Osteocyte (in vitro differentiated cells): Measurements from ENCODE around the gene RIT2. TPM values are rescaled to one million over a fixed set of nuclear protein-coding genes. Genes with fewer than 3 reads are reported as not detected.

Experiments
- DNase-seq: peaks from one replicate; pipeline ENCODE4 v3.0.0; 2021; ENCODE audit warnings: mixed read lengths; ENCODE audit not compliant: unreplicated experiment; ENCODE audit errors: extremely low spot score
- H3K27ac Mint-ChIP-seq: one replicate; pipeline ENCODE4 v1.8.0; 2021; ENCODE audit warnings: mild to moderate bottlenecking, mixed read lengths; ENCODE audit not compliant: unreplicated experiment
- H3K27me3 Mint-ChIP-seq: one replicate; pipeline ENCODE4 v1.8.0; 2021; ENCODE audit warnings: mixed read lengths; ENCODE audit not compliant: unreplicated experiment
- H3K36me3 Mint-ChIP-seq: one replicate; pipeline ENCODE4 v1.8.0; 2021; ENCODE audit warnings: mixed read lengths; ENCODE audit not compliant: unreplicated experiment
- H3K4me1 Mint-ChIP-seq: one replicate; pipeline ENCODE4 v1.8.0; 2021; ENCODE audit warnings: mixed read lengths; ENCODE audit not compliant: unreplicated experiment
- H3K4me3 Mint-ChIP-seq: one replicate; pipeline ENCODE4 v1.8.0; 2021; ENCODE audit warnings: mild to moderate bottlenecking, moderate library complexity, mixed read lengths; ENCODE audit not compliant: unreplicated experiment
- H3K9me3 Mint-ChIP-seq: one replicate; pipeline ENCODE4 v1.8.0; 2021; ENCODE audit warnings: mixed read lengths; ENCODE audit not compliant: unreplicated experiment
- total RNA-seq: library from RNA; stranded (reverse); gene quantifications from 2 replicates; pipeline ENCODE4 v1.2.1, GENCODE V29; 2021
- TF ChIP-seq, protein P1 (sequence below): fragments of 200-600 bp; sonication (generic); IDR thresholded peaks from 2 replicates; pipeline ENCODE4 v1.5.0; 2021; ENCODE audit warnings: antibody characterized with exemption, mild to moderate bottlenecking, moderate library complexity

RIT2 gene
- total RNA-seq, 1 donor from 2014 or later = not detected

GRCh38 chr18:43077510-43078308, 37.8 kb downstream of the RIT2 start:
- TF ChIP-seq, protein P1, sequence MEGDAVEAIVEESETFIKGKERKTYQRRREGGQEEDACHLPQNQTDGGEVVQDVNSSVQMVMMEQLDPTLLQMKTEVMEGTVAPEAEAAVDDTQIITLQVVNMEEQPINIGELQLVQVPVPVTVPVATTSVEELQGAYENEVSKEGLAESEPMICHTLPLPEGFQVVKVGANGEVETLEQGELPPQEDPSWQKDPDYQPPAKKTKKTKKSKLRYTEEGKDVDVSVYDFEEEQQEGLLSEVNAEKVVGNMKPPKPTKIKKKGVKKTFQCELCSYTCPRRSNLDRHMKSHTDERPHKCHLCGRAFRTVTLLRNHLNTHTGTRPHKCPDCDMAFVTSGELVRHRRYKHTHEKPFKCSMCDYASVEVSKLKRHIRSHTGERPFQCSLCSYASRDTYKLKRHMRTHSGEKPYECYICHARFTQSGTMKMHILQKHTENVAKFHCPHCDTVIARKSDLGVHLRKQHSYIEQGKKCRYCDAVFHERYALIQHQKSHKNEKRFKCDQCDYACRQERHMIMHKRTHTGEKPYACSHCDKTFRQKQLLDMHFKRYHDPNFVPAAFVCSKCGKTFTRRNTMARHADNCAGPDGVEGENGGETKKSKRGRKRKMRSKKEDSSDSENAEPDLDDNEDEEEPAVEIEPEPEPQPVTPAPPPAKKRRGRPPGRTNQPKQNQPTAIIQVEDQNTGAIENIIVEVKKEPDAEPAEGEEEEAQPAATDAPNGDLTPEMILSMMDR = no peak
- Mint-ChIP-seq H3K27me3 (peaks cover 4% of the 10 kb centered on the region), H3K27ac (no peak overlapping the region), H3K4me3 (no peak overlapping the region), H3K9me3 (no peaks in the 10 kb centered on the region), H3K4me1 (no peaks in the 10 kb centered on the region), H3K36me3 (no peaks in the 10 kb centered on the region)
- DNase-seq = no peak

GRCh38 chr18:43073771-43074170, 41.7 kb downstream of the RIT2 start:
- Mint-ChIP-seq H3K4me3 (no peak overlapping the region), H3K27ac (no peak overlapping the region)
- TF ChIP-seq, protein P1 = no peak

DNA sequence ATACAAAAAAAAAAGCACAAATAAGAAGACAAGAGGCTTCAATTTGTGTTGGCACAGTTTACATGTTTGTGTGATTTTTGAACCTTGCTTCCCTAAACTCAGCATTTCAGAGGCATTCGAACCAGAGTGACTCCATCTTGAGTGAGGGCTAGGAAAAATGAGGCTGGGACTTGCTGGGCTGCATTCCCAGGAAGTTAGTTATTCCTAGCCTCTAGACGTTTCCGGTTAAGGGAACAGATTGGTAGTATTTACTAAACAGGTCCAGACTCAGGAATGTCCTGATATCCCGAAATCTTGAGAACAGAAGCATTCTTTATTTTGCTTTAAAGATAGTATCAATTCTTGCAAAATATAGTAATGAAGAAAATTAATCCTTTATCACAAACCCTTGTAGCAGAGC, 46.7 kb downstream of the RIT2 start:
- H3K9me3 Mint-ChIP-seq = no peaks in the 10 kb centered on the region
- no peak overlapping the region for H3K27ac Mint-ChIP-seq
- no peaks in the 10 kb centered on the region for H3K4me1 Mint-ChIP-seq
- no peak for DNase-seq
- H3K36me3 Mint-ChIP-seq = no peaks in the 10 kb centered on the region
- H3K27me3 Mint-ChIP-seq = no peaks in the 10 kb centered on the region
- TF ChIP-seq, protein P1 = no peak
- H3K4me3 Mint-ChIP-seq = no peak overlapping the region

More at GRCh38 chr18:43073771-43074170, 41.7 kb downstream of the RIT2 start:
- Mint-ChIP-seq H3K36me3 (no peaks in the 10 kb centered on the region), H3K4me1 (no peaks in the 10 kb centered on the region), H3K9me3 (no peaks in the 10 kb centered on the region), H3K27me3 (peaks cover 4% of the 10 kb centered on the region)
- DNase-seq = no peak

GRCh38 chr18:43067570-43067969, 47.9 kb downstream of the RIT2 start:
- Mint-ChIP-seq H3K4me3 (no peak overlapping the region), H3K27ac (no peak overlapping the region), H3K4me1 (no peaks in the 10 kb centered on the region), H3K27me3 (no peaks in the 10 kb centered on the region), H3K9me3 (no peaks in the 10 kb centered on the region), H3K36me3 (no peaks in the 10 kb centered on the region)
- TF ChIP-seq, protein P1 = no peak
- DNase-seq = no peak

DNA sequence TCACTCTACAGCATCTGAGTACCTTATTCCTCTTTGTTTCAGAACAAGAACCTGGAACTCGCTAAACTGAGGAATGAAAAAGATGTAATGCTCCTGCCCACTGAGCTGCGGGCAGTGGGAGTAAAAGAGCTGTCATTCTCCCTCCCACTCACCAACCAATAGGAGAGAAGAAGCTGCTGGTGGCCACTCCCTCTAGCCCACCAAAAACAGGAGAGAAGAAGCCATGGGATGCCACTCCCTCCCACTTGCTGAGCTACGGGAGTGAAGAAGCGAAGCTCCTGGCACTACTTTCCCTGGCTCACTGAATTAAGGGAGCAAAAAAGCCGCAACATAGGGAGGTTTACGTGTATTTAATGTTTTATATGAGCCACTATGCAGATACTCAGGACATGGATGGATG, 53.7 kb downstream of the RIT2 start:
- TF ChIP-seq, protein P1 = no peak
- Mint-ChIP-seq H3K9me3 (no peaks in the 10 kb centered on the region), H3K4me1 (no peaks in the 10 kb centered on the region), H3K36me3 (no peaks in the 10 kb centered on the region), H3K27ac (no peak overlapping the region), H3K27me3 (no peaks in the 10 kb centered on the region), H3K4me3 (no peak overlapping the region)
- no peak for DNase-seq
